ENCODE measurements around the gene COL12A1. TPM values are rescaled to one million over a fixed set of nuclear protein-coding genes. Genes with fewer than 3 reads are reported as not detected.

The COL12A1 gene
- 1,393 and 1,591 TPM in 2 replicates for total RNA-seq

DNA sequence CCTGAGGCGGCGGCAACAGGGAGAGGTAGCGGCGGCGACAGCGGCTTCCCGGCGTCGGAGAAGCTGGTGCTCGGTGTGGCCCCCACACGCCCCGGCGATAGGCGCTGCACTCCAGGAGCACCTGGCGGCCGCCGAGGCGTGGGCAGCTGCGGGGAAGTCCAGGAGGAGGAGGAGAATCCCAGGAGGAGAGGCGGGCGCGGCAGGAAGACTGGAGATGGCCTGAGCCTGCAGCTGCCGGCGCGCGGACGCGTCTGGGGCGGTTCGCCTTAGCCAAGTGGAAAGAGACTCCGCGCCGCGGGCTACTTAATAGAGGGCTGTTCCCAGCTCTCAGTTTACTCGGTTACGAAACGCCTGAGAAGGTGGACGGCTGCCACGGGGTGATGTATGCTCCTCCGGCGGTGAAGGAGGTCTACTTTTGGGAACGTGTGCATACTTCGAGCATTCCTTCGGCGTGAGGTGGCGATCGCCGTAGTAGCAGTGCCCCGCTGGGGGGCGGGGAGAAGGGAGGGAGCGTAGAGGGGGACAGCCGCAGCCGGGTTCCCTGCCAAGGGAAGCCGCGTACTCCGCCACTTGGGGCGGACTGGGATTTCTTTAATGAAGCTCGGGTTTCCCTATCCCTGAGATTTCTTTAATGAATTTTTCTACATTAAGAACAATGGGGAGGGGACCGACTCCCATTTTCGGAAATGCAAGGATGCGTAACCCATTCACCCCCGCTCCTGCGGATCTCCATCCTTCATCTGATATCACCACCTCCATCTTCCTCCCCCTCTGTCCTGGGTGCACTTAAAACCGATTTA, at the start of gene COL12A1:
Gene COL12A1 (minus strand): TSS at position 278 of the 800 bp plus-strand sequence. CDS start 3,261 bp downstream, outside the sequence.
- DNase-seq (ENCODE audit: insufficient read length, low spot score, missing footprints) = peak; percentile 96
- Histone ChIP-seq H3K4me3 (ENCODE audit: insufficient read depth, low read length) (peak within 1 kb of the TSS; percentile 95), H4K20me1 (ENCODE audit: insufficient read depth, low read length) (peaks cover 21% of the 10 kb centered on the region), H3K9me3 (ENCODE audit: low read depth, low read length) (no peaks in the 10 kb centered on the region), H3K4me1 (ENCODE audit: insufficient read depth, low read length) (peaks cover 38% of the 10 kb centered on the region), H3K4me2 (ENCODE audit: insufficient read depth, low read length) (peak within 1 kb of the TSS; percentile 94), H3K79me2 (ENCODE audit: insufficient read depth, low read length) (peaks cover 48% of the 10 kb centered on the region), H3K36me3 (ENCODE audit: insufficient read depth, low read length) (peaks cover 20% of the 10 kb centered on the region), H2AFZ (ENCODE audit: low read length) (peak within 1 kb of the TSS; percentile 81), H3K27me3 (ENCODE audit: insufficient read depth, low read length) (no peaks in the 10 kb centered on the region), H3K27ac (ENCODE audit: low read depth, low read length) (peak within 1 kb of the TSS; percentile 98)
- TF ChIP-seq, protein P1, sequence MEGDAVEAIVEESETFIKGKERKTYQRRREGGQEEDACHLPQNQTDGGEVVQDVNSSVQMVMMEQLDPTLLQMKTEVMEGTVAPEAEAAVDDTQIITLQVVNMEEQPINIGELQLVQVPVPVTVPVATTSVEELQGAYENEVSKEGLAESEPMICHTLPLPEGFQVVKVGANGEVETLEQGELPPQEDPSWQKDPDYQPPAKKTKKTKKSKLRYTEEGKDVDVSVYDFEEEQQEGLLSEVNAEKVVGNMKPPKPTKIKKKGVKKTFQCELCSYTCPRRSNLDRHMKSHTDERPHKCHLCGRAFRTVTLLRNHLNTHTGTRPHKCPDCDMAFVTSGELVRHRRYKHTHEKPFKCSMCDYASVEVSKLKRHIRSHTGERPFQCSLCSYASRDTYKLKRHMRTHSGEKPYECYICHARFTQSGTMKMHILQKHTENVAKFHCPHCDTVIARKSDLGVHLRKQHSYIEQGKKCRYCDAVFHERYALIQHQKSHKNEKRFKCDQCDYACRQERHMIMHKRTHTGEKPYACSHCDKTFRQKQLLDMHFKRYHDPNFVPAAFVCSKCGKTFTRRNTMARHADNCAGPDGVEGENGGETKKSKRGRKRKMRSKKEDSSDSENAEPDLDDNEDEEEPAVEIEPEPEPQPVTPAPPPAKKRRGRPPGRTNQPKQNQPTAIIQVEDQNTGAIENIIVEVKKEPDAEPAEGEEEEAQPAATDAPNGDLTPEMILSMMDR (IDR thresholded peaks at IDR 0.05; ENCODE audit: extremely low read depth, low read depth, low read length) = no peak

DNA sequence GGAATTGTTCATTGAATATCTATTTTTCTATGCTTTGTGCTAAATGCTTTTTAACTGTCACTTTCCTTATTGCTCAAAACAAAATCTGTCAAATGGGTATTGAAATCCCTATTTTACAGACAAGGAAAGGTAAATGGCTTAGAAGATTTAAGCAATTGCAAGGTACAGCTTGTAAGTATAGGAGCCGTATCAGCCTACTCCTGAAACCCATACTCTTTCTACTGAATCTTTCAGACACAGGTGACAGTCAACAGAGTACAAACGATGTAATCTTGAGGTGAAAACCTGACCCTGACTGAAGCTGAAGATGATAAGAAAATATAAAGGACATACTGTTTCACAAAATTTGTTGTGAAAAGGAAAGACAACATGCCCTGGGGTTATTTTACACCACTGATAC, 44.7 kb upstream of the COL12A1 start:
- peaks cover 10% of the 10 kb centered on the region for H3K36me3 ChIP-seq (ENCODE audit: insufficient read depth, low read length)
- H3K27me3 ChIP-seq (ENCODE audit: insufficient read depth, low read length) = no peaks in the 10 kb centered on the region
- no peak for DNase-seq (ENCODE audit: insufficient read length, low spot score, missing footprints)
- H3K4me3 ChIP-seq (ENCODE audit: insufficient read depth, low read length) = no peak overlapping the region
- no peak overlapping the region for H2AFZ ChIP-seq (ENCODE audit: low read length)
- H3K27ac ChIP-seq (ENCODE audit: low read depth, low read length) = no peak overlapping the region
- no peaks in the 10 kb centered on the region for H3K4me1 ChIP-seq (ENCODE audit: insufficient read depth, low read length)
- TF ChIP-seq, protein P1 (IDR thresholded peaks at IDR 0.05; ENCODE audit: extremely low read depth, low read depth, low read length) = no peak
- H3K9me3 ChIP-seq (ENCODE audit: low read depth, low read length) = no peaks in the 10 kb centered on the region
- H3K4me2 ChIP-seq (ENCODE audit: insufficient read depth, low read length) = no peak overlapping the region
- H3K79me2 ChIP-seq (ENCODE audit: insufficient read depth, low read length) = no peaks in the 10 kb centered on the region
- no peaks in the 10 kb centered on the region for H4K20me1 ChIP-seq (ENCODE audit: insufficient read depth, low read length)

DNA sequence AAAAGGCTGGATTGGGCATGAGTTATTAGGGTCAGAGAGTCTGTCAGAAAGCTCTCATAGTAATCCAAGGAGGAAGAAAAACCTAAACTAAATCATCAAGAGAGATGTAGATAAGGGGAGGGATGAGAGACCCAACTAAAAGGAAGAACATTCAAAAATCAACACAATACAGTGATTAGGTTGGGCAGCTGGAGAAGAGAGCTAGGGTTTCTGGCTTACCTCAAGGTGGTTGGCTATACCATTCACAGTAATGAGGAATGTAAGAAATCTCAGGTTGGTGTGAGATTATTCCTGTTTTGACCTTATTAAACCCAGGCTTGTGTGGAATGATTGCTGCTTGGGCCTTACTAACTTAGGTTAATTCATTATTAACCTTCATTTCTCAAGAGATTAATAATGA, 44.0 kb upstream of the COL12A1 start:
- no peak overlapping the region for H2AFZ ChIP-seq (ENCODE audit: low read length)
- peaks cover 8% of the 10 kb centered on the region for H3K36me3 ChIP-seq (ENCODE audit: insufficient read depth, low read length)
- TF ChIP-seq, protein P1 (IDR thresholded peaks at IDR 0.05; ENCODE audit: extremely low read depth, low read depth, low read length) = no peak
- no peak overlapping the region for H3K4me2 ChIP-seq (ENCODE audit: insufficient read depth, low read length)
- H3K4me3 ChIP-seq (ENCODE audit: insufficient read depth, low read length) = no peak overlapping the region
- no peaks in the 10 kb centered on the region for H3K9me3 ChIP-seq (ENCODE audit: low read depth, low read length)
- no peak for DNase-seq (ENCODE audit: insufficient read length, low spot score, missing footprints)
- no peaks in the 10 kb centered on the region for H3K79me2 ChIP-seq (ENCODE audit: insufficient read depth, low read length)
- H4K20me1 ChIP-seq (ENCODE audit: insufficient read depth, low read length) = no peaks in the 10 kb centered on the region
- H3K4me1 ChIP-seq (ENCODE audit: insufficient read depth, low read length) = peaks cover 2% of the 10 kb centered on the region
- no peak overlapping the region for H3K27ac ChIP-seq (ENCODE audit: low read depth, low read length)
- no peaks in the 10 kb centered on the region for H3K27me3 ChIP-seq (ENCODE audit: insufficient read depth, low read length)

DNA sequence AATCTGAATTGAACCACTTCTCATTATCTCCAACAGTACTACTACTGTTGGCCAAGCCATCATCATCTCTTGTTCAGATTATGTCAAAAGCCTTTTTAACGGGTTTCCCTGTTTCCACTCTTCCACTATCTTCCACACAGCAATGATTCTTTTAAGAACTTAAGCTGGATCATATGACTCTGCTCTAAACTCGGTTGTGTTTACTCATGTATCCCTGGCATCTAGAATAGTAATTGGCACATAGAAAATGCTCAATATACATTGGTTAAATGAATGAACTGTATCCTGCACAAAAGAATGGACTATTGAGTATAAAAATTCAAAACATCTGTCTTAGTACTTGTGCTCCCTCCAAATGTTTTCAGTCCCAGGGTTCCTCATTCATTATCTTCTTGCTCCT, 40.5 kb upstream of the COL12A1 start:
- Histone ChIP-seq H3K4me1 (ENCODE audit: insufficient read depth, low read length) (peaks cover 12% of the 10 kb centered on the region), H3K27me3 (ENCODE audit: insufficient read depth, low read length) (no peaks in the 10 kb centered on the region), H3K27ac (ENCODE audit: low read depth, low read length) (no peak overlapping the region), H3K36me3 (ENCODE audit: insufficient read depth, low read length) (peaks cover under 1% of the 10 kb centered on the region), H2AFZ (ENCODE audit: low read length) (no peak overlapping the region), H3K4me2 (ENCODE audit: insufficient read depth, low read length) (no peak overlapping the region), H4K20me1 (ENCODE audit: insufficient read depth, low read length) (peaks cover 5% of the 10 kb centered on the region), H3K9me3 (ENCODE audit: low read depth, low read length) (no peaks in the 10 kb centered on the region), H3K79me2 (ENCODE audit: insufficient read depth, low read length) (peaks cover 22% of the 10 kb centered on the region), H3K4me3 (ENCODE audit: insufficient read depth, low read length) (no peak overlapping the region)
- TF ChIP-seq, protein P1 (IDR thresholded peaks at IDR 0.05; ENCODE audit: extremely low read depth, low read depth, low read length) = no peak
- no peak for DNase-seq (ENCODE audit: insufficient read length, low spot score, missing footprints)
